GM19372 (cell line): ENCODE measurements around the gene ZBTB16.

Source experiments
- ATAC-seq: cut with Tn5 transposase; IDR thresholded peaks from one replicate; pipeline ENCODE4 v1.9.1; 2021; ENCODE audit warnings: mild to moderate bottlenecking, low read depth, moderate library complexity; ENCODE audit not compliant: unreplicated experiment

Gene ZBTB16

DNA sequence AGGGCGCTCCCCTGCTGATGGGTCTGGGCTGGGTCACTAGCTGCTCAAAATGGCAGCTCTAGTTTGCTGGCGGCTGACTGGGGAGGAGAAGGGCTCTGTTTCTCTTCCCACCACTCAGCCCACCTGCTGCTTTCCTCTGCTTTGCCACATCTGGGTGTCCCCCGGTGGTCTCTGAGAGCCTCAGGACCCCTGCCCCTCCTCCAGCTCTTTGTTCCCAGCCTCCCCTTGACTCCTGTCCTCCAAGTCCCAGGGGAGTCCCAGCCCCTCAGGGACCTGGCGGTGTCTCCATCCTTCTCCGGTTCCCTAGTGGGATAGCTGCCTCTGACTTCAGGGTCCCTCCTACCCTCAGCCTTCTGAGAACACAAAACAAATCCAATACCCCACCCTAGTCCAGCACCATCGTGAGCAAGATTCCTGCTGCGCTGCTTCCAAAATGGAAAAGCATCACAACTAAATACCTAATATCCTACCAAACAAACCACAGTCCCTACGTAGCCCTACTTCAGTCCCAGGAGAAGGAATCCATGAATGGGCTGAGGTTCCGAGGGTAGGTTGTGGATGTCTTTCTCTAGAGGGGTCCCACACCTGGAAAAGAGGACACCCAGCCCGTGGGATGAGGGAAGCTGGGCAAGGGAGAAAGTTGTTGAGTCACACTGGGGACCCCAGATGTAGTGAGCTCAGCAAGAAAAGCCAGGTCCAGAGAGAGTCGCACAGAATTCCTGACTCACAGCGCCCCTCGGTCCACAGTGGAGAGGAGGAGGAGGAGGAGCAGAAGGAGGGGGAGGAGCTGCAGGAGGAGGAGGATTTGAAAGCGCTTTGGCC lies 191.7 kb downstream of the ZBTB16 start:
- ATAC-seq = no peak

DNA sequence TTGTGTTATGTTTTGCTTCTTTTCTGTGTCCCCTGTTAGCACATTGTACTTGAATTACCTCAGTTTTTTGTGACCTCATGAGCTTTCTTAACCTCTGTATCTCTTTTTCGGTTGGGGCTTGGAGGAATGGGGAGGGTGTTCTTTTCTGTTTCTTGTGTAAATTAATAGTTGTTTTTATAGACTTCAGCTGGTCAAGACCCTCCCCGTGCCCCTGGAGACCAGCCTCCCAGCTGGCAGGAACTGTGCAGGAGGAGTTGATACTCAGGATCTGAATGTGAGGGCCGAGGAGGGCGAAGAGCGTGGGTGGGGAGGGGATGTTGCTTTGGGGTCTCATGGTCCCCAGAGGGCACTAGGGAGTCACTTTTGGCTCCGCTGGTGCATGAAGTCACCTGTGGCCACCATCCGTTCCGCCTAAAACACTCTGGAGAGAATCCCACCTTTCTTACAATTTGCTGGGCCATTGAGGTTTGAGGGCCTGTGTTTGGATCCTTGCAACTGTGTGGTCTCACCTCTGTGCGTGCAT lies 192.4 kb downstream of the ZBTB16 start:
- no peak for ATAC-seq

DNA sequence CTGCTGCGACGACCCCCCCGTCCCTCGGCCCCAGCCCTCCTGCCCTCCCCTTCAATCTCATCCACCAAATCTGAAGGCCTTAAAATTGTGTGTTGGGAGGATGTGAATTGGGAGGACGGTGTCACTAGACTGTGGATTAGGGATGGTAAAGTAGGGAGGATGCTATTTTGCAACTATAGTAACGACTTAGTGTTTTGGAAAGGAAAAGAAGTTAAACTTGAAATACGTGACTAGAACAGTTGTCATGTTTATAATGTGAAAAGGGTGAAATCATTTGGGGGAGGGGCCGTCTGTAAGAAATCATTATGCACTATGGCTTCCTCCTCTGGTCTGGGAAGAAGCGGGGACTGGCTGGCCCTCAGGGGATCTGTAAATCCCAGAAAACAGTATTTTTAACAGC lies 193.3 kb downstream of the ZBTB16 start:
- no peak for ATAC-seq

DNA sequence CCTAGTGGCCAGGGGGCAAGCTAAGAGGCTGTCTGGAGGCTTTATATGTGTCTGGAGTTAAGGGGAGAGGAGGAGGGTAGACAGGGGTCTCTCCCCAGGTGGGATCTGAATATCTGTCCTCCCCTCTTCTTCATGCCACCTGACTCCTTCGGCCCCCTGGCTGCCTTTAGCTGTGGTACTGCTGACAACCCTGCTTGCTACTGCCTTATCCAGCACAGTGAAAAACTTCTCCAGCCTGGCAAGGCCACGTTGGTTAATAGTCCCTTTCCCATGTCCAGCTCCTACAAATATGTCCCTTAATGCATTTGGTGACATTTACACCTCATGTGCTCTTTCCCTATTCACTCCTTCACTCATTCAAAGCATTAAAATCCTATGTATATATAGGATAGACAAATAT lies 194.3 kb downstream of the ZBTB16 start:
- no peak for ATAC-seq

DNA sequence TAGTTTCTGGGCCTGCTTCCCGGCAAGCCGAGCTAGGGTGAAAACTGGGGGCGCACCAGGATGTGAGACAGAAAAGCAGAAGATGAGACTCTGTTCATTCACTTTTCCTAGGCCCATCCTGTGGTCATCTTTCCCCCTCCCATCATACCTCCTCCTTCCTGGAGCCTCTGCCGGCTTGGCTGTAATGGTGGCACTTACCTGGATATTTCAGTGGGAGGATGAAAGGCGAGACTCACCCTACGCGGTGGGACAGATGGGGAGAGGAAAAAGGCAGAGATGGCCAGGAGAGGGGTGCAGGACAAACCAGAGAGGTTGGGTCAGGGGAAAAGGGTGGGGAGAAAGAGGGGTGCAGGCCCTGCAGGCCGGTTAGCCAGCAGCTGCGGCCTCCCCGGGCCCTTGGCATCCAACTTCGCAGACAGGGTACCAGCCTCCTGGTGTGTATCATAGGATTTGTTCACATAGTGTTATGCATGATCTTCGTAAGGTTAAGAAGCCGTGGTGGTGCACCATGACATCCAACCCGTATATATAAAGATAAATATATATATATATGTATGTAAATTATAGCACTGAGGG lies 195.1 kb downstream of the ZBTB16 start:
- ATAC-seq = no peak

DNA sequence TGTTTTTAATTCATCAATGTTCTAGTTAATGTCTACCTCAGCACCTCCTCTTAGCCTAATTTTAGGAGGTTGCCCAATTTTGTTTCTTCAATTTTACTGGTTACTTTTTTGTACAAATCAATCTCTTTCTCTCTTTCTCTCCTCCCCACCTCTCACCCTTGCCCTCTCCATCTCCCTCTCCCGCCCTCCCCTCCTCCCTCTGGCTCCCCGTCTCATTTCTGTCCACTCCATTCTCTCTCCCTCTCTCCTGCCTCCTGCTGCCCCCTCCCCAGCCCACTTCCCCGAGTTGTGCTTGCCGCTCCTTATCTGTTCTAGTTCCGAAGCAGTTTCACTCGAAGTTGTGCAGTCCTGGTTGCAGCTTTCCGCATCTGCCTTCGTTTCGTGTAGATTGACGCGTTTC lies 195.8 kb downstream of the ZBTB16 start:
- no peak for ATAC-seq

DNA sequence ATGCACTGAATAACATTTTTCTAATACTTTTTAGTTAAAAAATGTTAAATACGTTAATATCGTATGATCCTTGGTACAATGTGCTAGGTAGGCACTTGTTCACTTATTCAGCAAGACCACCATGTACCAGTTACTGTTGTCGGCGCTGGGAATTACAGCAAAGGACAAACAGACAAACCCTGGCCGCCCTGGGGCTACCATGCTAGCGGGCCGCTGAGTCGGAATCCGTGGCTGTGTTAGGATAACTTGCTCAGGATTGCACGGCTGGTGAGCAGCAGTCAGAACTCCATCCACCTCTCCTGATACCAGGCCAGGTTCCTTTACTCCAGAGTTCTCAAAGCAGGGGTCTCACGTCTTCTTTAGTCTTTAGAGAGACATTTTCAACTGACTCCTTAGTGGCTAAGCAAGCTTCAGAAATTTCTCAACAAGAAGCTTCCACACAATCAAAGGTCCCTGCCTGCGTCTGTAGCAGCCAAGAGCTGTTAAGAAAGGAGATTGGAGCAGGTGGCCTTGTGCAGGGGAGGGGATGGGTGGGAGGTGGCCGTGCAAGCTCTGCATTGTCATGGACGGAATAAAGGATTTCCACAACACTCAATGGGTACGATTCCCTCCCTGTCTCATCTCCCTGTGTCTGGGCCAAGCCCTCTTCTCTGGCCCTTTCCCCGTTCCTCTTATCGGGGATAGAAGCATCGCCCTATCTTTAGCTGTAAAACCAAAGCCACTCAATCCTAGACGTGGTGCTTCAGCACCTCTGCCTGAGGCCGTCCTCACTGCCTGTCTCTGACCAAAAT lies 196.9 kb downstream of the ZBTB16 start:
- no peak for ATAC-seq

DNA sequence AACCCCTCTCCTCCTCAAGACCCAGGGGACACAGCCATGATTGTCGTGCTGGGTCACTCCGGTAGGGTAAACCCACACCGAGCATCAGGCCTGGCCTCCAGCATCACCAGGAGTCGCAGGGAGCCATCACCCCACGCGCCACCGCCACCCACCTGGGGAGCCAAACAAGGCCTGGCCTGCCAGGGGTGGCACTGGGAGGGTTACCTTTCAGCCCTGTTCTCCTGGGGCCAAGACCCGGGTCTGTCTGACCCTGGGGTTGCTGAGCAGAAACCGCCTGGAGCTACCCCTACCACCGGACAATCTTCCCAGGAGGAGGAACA lies 197.4 kb downstream of the ZBTB16 start:
- ATAC-seq = no peak

DNA sequence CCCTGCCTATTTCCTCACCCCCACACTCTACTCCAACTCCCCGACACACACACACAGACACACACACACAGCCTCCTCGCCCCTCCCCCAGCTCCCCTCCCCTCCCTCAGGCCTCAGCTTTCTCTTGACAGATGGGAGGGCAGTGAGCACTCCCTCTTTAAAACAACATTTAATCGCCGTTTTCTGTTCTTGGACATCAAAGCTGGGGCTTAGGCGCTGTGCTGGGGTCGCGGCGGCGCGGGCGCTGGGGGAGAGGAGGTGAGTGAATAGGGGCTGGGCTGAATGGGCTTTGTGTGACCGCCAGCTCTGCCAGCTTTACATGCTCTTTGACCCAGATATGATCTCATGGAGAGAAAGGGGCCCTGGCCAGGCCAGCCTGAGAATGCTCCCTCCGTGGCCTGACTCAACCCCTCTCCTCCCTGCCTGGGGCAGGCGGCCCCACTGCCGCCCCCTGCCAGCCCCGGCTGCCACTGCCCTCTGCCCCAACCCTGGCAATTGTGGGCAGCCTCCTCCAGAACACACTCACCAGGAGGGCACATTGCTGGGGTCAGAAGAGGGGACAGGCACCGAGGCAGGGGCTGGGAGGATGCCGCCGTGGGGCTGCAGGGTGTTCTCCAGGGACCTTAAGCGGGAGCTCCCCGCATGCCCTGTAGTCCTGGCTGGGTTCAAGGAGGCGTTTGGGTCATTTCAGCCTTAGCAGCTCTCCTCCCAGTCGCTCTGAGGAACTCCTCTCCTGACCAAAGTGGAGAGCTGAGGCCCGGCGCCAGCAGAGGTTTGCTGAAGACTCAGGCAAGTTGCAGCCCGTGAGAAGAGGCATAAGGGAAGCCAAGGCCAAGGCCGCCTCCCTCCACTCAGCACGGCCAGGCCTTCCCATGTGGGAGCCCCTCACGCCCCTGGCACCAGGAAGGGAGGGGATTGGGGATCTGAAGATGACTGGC lies 198.4 kb downstream of the ZBTB16 start:
- no peak for ATAC-seq

DNA sequence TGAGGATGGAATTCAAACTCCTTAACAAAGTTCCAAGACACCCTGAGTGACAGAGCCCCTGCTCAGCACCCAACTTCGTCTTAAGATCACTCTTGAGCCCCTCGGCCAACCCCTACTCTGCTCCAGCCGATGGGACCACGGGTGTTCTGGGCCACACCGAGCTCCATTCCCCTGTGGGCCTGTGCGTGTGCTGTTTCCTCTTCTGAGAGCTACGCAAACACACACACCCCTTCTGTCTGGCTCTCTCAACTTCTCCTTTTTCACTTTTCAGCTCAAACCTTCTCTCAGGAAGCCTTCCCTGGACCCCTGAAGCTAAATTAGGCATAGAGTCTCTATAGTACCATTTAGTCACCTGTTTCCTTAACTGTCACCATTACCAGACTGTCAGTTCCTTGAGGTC lies 199.2 kb downstream of the ZBTB16 start:
- no peak for ATAC-seq

DNA sequence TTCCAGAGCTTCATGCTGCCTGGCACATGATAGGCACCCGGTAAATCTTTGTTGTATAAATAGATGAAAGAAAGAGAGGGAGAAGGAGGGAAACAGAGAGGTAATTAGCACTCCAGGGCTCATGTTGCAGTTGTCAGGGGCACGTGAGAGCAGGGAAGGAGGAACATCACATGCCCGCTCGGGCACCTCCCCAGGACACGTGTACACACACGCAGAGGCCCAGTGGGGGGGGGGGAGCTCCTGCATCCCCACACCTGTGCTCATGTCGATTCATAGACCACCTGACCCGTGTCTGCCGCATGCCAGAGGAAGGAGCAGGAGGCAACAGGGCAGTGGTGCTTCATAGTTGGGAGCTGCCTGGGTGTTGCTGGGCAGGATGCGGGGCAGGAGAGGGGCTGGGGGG lies 199.6 kb downstream of the ZBTB16 start:
- no peak for ATAC-seq

DNA sequence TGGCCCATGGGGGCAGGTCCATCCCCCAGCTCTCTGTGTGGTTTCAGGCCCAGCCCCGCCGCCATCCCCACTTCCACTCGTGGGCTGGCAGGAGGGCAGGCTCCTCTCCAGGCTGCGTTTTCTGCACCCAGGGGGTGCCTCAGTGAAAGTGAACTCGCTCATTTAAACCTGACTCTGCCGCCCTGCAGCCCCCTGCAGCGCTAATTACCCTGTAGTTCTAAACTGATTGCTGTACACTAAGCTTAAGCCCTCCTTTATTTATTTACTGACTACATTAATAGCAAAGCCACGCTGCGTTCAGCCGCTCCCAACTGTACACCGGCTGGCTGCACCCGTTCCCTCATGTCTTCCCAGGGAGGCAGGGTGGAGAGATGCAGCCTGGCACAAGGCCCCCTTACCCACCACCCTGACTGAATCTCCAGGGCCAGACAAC lies 200.1 kb downstream of the ZBTB16 start:
- ATAC-seq = no peak

DNA sequence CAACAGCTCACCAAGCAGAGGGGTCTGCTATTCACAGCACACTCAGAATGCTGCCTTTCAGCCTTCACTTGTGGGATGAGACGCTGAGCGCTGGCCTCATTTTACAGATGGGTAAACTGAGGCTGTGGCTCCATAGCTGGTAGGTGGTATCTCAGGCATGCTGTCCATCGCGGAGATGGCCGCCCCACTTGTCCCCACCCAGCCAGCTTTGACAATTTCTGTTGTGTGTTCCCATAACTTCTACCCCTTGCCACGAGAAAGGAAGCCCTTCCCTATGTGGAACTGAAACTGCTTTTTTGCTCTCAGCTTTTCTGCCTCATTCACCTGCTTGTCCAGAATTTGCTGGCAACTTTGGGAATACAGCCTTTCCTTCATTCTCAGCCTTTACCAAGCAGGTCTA lies 200.6 kb downstream of the ZBTB16 start:
- ATAC-seq = no peak

DNA sequence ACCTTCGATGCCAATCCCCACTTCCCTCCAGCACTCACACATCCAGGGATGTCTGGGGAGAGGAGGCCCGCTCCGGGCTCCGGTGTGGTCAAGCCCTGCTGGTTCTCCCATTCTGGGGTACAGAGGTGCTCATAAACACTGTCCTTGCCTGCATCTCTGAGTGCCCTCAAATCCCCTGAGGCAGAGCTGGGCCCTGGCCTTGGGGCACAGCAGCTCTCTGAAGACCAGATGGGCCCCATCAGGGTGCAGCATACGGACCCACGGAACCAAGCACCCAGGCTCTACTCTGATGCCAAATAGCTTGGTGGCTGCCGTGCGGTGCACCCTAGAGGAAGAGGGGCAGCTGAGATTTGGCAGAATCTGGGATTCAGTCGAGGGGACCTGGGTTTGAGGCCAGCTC lies 201.0 kb downstream of the ZBTB16 start:
- ATAC-seq = no peak

DNA sequence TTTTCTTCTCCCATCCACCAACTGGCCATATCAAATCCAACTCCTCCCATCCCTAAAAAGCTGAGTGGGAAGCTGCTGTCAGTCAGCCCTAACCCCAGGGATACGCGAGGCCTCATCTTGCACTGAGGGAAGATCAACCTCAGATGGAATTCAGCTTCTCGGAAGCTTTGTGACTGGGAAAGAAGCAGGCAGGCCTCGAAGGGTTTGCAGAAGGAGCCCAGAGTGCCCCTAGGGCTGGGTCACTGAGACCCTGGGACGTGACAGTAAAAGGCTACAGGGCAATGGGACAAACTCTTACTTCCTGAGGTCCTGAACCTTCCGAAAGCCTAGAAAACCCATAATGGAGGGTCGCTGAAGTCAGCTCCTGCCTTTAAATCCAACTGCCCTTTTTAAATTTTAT lies 202.3 kb downstream of the ZBTB16 start:
- ATAC-seq = no peak

DNA sequence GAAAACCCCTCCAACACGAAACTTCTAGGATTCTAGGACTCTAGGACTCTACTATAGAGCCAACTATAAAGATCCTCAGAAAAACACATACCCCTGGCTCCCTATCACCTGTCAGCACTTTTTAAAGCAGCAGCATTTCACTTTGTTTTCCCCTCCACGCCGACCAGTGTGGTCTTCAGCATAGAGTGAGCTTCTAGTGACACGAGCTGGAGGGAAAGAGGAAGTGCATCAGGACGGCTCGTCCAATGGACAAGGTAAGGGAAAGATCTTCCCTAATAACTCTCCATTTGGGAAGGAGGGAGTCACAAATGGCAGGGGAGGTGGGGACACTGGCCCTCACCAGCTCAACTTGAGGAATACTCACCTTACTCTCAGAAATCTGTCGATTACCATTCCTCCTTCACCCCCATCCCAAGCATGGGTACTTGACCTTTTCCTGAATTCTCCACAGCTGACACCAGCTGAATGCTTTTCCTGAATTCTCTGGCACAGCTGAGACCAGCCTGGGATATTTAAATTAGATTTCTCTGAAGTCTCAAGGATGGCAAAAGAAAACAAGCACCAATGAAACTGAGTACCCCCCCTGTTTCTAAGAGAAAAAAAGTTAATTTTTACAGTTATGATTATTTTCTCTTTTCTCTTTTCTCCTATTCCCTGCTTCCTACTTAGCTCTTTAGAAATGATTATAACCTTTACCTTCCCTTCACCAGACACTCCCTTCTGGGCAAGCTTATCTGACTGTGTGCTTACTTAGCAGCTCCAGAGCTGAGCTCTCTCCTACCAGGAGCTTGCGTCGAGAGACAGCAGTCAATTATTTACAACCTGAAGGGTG lies 203.4 kb downstream of the ZBTB16 start:
- ATAC-seq = no peak

DNA sequence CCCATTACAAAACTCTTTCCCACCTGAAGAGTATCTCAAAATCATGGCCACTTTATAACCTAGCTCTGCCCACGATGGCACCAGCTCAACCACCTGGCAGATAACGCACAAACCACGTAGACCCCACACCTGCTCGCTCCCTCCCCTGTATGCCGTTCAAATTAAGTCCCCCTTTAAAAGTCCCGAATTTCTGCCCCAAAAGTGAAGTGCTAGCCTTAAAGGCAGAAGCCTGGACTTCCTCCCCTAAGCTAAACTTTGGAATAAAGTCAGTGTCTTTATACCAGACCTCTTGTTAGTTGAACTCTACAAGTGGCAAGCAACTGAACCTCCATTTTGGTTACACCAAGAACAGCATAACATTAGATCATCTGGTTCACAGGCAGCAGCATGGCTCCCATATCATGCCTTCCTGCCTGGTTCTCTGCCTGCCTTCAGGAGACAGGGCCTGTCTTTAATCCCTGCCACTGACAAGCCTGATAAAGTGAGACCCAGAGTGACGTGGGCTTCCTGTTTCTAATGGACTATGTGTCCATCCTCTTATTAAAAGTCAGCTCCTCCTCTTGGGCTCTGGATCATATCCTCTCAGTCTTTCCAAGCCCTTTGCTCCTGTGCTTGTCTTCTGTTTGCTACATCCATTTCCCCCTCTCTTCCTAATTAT lies 204.1 kb downstream of the ZBTB16 start:
- no peak for ATAC-seq

DNA sequence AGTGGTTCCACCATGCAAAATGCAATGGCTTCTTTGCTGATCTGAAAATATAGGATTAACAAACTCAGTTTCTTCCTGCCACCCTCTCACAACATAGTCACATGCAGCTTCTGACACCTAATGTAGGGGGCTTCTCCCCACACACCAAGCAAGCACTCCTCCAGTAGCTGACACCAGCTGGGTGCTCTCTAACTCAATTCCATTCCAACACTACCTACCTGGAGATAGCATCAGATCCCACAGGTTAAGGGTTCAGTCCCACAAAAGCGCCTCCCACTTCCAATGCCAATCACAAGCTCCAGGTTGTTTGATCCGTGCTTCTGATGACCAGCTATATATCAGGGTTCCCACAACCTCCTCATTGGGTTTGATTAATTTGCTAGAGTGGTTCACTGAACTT lies 204.9 kb downstream of the ZBTB16 start:
- no peak for ATAC-seq
